ENCODE measurements around the gene ZP3. TPM values are rescaled to one million over a fixed set of nuclear protein-coding genes. Genes with fewer than 3 reads are reported as not detected.
"Not testable (repeated sequence)": the region's sequence is repeated elsewhere in the genome, so short reads cannot be mapped to it uniquely, and the experiment has no call there.

The ZP3 gene
- total RNA-seq, 1 donor from 2014 or later: 0.89 TPM

DNA sequence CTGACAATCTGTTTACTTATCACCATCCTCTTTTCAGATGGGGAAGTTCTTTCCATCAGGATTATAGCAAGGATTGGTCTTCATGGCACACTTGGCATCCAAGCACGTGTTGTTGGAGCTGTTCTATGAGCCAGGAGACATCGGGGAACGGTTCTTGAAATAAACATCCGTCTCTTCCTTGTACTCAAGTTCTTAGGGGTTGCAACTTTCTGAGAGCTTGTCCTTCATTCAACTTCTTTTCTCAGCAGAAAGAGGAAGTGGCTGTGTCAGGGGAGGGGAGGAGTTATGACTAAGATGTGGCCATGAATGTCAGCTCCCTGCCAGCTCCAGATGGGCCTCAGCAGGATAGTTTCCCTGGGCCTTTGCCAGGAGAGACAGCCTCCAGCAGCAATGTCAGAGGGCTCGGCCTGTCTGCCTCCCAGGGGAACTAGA is 20.8 kb downstream of the ZP3 start:
- not testable (repeated sequence) for H3K9me3 Mint-ChIP-seq; H3K27me3 Mint-ChIP-seq (ENCODE audit: low read depth); H3K4me1 Mint-ChIP-seq; H3K36me3 Mint-ChIP-seq; DNase-seq (ENCODE audit: low spot score in 2 of 2, unreplicated experiment in 2 of 2); H3K4me3 Mint-ChIP-seq
- peak overlapping the region; percentile 61 for H3K27ac Mint-ChIP-seq

DNA sequence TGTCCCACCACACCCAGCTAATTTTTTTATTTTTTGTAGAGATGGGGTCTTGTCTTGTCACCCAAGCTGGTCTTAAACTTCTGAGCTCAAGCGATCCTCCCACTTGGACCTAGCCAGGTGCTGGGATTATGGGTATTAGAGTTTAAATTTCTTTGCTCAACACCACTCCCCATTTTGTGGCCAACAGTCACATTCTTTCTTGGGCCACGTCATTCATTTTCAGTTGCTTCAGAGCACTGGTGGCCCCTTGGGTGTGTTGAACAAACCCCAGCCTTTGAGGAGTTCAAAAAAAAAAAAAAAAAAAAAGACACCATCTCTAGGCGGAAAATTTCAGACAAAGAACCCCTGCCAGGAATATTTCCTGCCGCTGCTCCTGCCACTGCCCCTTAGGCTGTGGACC is 32.3 kb downstream of the ZP3 start:
- H3K9me3 Mint-ChIP-seq; H3K36me3 Mint-ChIP-seq; H3K27me3 Mint-ChIP-seq (ENCODE audit: low read depth); H3K4me1 Mint-ChIP-seq; H3K27ac Mint-ChIP-seq; DNase-seq (ENCODE audit: low spot score in 2 of 2, unreplicated experiment in 2 of 2); H3K4me3 Mint-ChIP-seq: not testable (repeated sequence)

DNA sequence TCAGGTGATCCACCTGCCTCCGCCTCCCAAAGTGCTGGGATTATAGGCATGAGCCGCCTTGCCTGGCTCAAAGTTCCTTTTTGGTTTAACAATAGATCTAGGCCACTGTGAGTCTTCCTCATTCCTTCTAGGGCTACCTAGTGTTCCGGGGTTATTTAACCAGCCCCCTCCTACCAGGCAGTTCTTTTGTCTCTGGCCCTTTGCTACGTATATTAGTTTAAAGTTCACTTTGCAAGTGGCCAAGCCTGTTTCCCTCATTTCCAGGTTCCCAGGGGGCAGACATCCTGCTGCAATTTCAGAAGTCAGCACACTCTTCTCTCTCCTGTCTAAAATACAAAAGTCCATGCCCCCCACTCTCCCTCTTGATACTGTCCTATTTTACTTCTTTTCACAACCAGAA is 33.8 kb downstream of the ZP3 start:
- H3K27me3 Mint-ChIP-seq (ENCODE audit: low read depth); H3K36me3 Mint-ChIP-seq; H3K9me3 Mint-ChIP-seq; H3K4me3 Mint-ChIP-seq; DNase-seq (ENCODE audit: low spot score in 2 of 2, unreplicated experiment in 2 of 2); H3K27ac Mint-ChIP-seq; H3K4me1 Mint-ChIP-seq: not testable (repeated sequence)

DNA sequence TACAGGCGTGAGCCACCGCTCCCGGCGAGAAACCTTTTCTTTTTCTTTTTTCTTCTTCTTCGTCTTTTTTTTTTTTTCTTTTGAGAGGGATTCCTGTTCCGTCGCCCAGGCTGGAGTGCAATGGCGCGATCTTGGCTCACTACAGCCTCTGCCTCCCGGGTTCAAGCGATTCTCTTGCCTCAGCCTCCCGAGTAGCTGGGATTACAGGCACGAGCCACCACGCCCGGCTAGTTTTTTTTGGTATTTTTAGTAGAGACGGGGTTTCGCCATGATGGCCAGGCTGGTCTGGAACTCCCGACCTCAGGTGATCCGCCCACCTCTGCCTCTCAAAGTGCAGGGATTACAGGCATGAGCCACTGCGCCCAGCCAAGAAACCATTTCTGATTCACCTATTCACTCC is 36.0 kb downstream of the ZP3 start:
- not testable (repeated sequence) for H3K4me1 Mint-ChIP-seq; H3K27me3 Mint-ChIP-seq (ENCODE audit: low read depth); H3K4me3 Mint-ChIP-seq; H3K9me3 Mint-ChIP-seq; H3K27ac Mint-ChIP-seq; DNase-seq (ENCODE audit: low spot score in 2 of 2, unreplicated experiment in 2 of 2); H3K36me3 Mint-ChIP-seq

DNA sequence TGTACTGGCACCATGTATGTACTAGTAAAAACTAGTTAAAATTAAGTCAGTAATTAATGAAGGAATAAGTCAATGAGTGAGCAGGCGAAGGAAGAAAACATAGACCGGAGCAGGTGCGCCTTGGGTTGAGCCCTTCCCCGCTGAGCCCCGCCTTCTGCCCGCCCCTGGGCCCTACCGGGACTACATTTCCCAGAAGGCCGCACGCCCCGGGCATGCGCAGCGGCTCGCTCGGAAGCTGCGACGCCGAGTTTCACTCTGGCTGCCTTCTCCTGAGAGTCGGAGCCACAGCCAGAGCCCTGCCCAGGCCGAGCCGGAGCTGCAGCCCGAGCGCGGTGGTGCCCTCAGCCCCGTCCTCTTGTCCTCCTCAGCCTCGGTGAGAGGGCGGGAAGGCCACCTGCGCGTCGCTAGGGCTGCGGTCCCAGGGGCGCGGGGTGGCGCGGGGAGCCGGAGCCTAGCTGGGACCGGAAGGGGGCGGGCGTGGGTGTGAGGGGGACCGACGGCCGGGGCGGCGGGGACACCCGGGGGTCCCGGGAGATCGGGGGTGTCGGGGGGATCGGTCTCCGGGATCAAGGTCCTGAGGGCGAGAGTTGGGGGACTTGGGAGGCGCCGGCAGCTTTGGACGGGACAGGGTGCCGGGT is 36.8 kb downstream of the ZP3 start, which contains the start of gene DTX2:
Gene DTX2, plus strand, starts transcription at position 246 of the 638 bp plus-strand sequence. CDS start 18,801 bp downstream, outside the sequence.
- peak in 1 of 2 experiments; percentile 55 for DNase-seq (ENCODE audit: low spot score in 2 of 2, unreplicated experiment in 2 of 2)
- not testable (repeated sequence) for H3K4me1 Mint-ChIP-seq; H3K36me3 Mint-ChIP-seq; H3K9me3 Mint-ChIP-seq; H3K27me3 Mint-ChIP-seq (ENCODE audit: low read depth); H3K27ac Mint-ChIP-seq
- peak within 1 kb of the TSS; percentile 48 for H3K4me3 Mint-ChIP-seq

DNA sequence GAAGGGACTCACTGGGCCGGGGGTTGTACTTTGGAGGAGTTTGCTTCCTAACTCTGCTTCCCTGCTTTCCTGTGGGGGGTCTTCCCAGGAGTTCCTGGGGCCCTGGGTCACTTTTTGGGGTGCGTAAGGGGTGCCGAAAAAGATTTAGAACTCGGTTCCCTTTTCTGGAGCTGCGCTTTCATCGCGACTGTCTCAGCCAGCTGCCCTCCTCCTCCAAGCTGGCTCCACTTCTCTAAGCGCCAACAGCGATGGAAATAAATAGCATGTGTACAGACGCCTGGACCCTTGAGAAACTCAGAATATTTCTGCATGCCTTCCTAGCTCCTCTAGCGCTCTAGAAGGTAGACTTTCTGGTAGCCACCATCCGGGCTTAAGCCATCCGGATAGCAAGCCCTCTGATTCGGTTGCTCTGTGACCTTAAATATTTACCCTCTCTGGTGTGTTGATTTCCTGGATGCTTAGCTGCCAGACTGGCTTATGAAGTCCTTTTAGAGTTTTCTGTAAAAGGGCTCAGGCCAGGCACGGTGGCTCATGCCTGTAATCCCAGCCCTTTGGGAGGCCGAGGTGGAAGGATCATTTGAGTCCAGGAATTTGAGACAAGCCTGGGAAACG is 37.6 kb downstream of the ZP3 start:
- not testable (repeated sequence) for H3K4me3 Mint-ChIP-seq; H3K27me3 Mint-ChIP-seq (ENCODE audit: low read depth); DNase-seq (ENCODE audit: low spot score in 2 of 2, unreplicated experiment in 2 of 2); H3K9me3 Mint-ChIP-seq; H3K36me3 Mint-ChIP-seq; H3K4me1 Mint-ChIP-seq; H3K27ac Mint-ChIP-seq

DNA sequence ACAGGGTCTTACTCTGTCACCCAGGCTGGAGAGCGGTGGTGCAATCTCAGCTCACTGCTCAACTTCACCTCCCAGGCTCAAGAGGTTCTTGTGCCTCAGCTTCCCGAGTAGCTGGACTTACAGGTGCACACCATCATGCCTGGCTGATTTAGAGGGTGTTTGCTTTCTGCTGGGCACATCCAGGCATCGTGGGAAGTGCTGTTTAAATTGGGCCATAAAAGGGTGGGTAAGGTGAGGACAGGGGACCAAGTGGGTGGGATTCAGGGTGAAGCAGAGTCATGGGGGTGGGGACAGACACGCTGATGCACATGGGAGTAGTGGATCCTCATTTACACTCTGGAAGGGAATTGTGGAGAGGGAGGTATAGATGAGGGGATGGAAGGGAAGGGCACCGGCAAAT is 40.2 kb downstream of the ZP3 start:
- not testable (repeated sequence) for H3K9me3 Mint-ChIP-seq; H3K27me3 Mint-ChIP-seq (ENCODE audit: low read depth); H3K4me3 Mint-ChIP-seq; H3K27ac Mint-ChIP-seq; H3K4me1 Mint-ChIP-seq; H3K36me3 Mint-ChIP-seq; DNase-seq (ENCODE audit: low spot score in 2 of 2, unreplicated experiment in 2 of 2)

DNA sequence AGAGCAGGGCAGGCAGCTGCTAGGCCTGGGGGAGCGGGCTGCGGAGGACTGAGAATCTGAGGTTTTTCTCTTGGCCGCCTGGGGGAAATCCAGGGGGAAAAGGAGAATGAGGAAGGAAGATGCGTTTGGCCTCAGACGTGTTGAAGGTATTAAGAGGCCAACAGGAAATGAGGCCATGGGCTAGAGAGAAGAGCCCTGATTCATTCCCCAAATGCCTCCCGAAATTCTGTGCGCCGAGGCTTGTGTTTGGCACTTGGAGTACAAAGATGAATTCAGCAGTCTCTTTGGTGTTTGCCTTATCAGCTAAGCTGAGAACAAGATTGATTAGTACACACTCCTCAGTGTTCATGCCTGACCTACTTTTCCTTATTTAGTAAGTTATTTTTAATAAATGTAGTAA is 41.2 kb downstream of the ZP3 start:
- not testable (repeated sequence) for DNase-seq (ENCODE audit: low spot score in 2 of 2, unreplicated experiment in 2 of 2); H3K4me3 Mint-ChIP-seq; H3K27me3 Mint-ChIP-seq (ENCODE audit: low read depth); H3K36me3 Mint-ChIP-seq; H3K4me1 Mint-ChIP-seq; H3K27ac Mint-ChIP-seq; H3K9me3 Mint-ChIP-seq

DNA sequence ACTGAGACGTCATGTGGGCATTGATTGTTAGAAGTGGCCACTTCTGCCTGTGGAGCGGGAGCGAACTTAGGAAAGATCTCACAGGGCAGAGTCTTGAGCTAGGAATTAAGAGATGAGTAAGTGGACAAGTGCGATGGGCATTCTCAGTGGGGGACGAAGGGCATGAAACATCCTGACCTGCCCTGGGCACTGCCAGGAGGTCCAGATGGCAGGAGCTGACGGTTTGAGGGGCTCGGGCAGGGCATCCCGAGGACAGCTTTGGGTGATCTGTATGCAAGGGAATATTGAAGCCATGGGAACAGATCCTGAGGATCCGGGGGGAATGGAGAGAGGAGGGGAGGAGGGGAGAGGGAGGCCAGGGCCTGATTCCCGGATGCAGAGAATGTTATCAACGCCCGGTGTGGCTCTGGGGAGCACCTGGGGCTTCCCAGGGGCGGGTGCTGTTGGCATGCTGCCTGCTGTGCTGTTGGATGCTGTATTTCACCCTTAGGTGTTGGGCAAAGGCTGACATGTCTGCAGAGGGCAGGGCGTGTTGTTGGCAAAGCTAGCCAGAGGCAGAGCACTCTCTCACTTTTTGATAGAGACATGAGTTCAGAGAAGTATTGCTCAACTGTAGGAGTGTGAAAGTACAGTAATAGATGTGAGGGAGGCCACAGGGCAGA is 43.1 kb downstream of the ZP3 start:
- H3K4me1 Mint-ChIP-seq; H3K36me3 Mint-ChIP-seq; DNase-seq (ENCODE audit: low spot score in 2 of 2, unreplicated experiment in 2 of 2); H3K27me3 Mint-ChIP-seq (ENCODE audit: low read depth); H3K4me3 Mint-ChIP-seq; H3K27ac Mint-ChIP-seq; H3K9me3 Mint-ChIP-seq: not testable (repeated sequence)

DNA sequence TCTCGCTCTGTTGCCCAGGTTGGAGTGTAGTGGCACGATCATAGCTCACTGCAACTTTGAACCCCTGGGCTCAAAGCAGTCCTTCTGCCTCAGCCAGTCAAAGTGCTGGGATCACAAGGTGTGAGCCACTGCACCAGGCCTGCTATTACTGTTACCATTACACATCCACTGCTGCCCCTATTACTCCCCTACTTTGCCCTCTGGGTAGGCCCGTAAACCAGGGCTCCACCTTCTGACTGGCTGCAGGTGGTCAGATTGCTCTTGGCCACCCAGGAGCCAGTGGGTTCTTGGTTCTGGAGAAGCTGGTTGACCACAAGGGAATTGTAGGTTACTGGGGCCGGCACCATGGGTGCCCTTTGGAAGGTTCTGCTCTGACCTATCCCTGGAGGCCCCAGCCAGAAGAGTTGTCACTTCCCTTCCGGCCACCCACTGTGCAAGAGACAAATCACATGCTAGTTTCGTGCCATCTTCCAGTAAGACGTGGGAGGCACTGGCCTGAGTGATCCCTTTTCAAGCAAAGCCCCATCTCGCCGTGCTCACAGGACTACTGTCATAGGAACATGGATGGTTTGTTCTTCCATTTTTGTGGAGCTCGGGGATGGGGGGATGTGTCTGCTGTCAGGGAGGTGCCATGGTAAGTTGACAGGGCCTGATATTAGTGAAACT is 46.9 kb downstream of the ZP3 start:
- H3K4me3 Mint-ChIP-seq, H3K4me1 Mint-ChIP-seq: not testable (repeated sequence)

DNA sequence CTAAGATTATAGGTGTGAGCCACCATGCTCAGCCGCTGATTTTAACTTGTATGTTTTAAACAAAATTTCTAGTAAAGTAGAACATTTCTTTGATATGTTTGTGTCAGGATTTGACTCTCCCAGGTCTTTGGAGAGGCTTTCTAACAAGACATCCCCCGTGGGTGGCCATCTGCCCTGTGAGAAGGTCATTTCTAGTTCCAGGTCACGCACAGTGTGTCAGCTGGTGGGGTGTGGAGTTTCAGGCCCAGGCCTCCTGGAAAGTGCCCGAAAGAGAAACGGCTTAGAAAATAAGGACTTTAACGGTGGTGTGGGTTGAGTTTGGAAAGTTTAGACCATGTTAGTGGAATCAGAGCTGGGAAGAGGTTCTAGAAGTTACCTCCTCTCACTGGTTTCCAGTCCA is 48.3 kb downstream of the ZP3 start:
- not testable (repeated sequence) for H3K4me1 Mint-ChIP-seq; H3K4me3 Mint-ChIP-seq; H3K27me3 Mint-ChIP-seq (ENCODE audit: low read depth); H3K36me3 Mint-ChIP-seq; H3K27ac Mint-ChIP-seq; H3K9me3 Mint-ChIP-seq; DNase-seq (ENCODE audit: low spot score in 2 of 2, unreplicated experiment in 2 of 2)

More for the DNA sequence above, 46.9 kb downstream of the ZP3 start:
- H3K27me3 Mint-ChIP-seq (ENCODE audit: low read depth); H3K36me3 Mint-ChIP-seq; H3K27ac Mint-ChIP-seq; H3K9me3 Mint-ChIP-seq; DNase-seq (ENCODE audit: low spot score in 2 of 2, unreplicated experiment in 2 of 2): not testable (repeated sequence)

DNA sequence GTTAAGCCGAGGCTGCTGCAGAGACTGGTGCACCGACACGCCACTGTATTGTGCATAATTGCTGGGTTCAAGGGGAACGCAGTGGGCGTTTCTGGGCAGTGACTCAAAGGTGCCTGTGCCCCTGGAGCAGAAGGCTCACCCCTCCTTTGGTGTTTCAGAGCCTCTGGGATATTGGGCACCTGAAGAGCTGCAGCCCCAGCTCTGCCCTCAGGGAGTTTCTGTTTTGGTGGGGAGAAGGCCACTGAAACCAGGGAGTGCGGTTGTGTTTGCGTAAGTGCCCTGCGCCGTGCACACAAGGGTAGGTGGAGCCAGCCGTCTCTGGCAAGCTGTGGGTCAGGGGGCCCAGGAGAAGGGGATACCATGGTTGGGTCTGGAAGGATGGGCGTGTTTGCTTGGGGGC is 51.5 kb downstream of the ZP3 start:
- H3K9me3 Mint-ChIP-seq; H3K36me3 Mint-ChIP-seq; DNase-seq (ENCODE audit: low spot score in 2 of 2, unreplicated experiment in 2 of 2); H3K27ac Mint-ChIP-seq; H3K4me3 Mint-ChIP-seq; H3K4me1 Mint-ChIP-seq; H3K27me3 Mint-ChIP-seq (ENCODE audit: low read depth): not testable (repeated sequence)

DNA sequence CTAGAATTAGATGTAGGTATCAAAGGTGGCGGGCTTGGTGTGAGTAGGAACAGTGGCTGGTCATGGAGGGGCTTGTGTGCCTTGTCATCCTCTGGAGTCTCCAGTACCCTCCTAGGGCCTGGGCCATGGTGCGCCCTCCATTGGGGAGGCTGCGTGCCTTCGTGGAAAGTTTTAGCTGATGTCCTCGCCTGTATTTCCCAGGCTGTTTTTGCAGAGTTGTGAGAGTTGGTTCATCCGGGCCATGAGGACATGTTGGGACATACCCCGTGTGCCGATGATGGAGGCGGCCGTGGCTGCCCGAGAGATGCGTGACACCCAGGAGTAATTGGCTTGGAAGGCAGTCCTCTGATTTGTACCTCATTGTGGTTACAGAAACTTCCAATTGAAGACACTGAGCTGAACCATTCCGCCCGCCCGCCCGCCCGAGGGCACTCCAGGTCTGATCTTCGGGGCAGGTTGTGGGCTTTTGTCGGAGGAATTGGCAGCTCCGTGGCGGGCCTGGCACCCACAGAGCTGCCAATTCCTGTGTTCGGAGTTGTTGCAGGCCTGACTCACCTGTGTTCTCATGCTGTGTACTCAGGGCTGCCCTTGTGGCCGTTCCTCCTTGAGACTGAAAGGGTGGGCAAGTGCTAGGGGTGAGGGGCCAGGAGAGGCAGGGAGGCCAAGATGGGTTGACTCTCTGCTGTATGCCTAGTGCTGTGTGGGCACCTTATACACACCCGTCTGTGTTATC is 52.2 kb downstream of the ZP3 start:
- not testable (repeated sequence) for DNase-seq (ENCODE audit: low spot score in 2 of 2, unreplicated experiment in 2 of 2); H3K36me3 Mint-ChIP-seq; H3K27me3 Mint-ChIP-seq (ENCODE audit: low read depth); H3K4me3 Mint-ChIP-seq; H3K9me3 Mint-ChIP-seq; H3K4me1 Mint-ChIP-seq; H3K27ac Mint-ChIP-seq

All from mesothelial cell of epicardium (in vitro differentiated cells).